ENCODE data around the gene SATB1. TPM values are rescaled to one million over a fixed set of nuclear protein-coding genes. Genes with fewer than 3 reads are reported as not detected.
"Not testable (repeated sequence)": the region's sequence is repeated elsewhere in the genome, so short reads cannot be mapped to it uniquely, and the experiment has no call there.

Gene SATB1
- total RNA-seq, 4 donors from 2014 or later = 17.3 to 82.1 (median 51.9) TPM

DNA sequence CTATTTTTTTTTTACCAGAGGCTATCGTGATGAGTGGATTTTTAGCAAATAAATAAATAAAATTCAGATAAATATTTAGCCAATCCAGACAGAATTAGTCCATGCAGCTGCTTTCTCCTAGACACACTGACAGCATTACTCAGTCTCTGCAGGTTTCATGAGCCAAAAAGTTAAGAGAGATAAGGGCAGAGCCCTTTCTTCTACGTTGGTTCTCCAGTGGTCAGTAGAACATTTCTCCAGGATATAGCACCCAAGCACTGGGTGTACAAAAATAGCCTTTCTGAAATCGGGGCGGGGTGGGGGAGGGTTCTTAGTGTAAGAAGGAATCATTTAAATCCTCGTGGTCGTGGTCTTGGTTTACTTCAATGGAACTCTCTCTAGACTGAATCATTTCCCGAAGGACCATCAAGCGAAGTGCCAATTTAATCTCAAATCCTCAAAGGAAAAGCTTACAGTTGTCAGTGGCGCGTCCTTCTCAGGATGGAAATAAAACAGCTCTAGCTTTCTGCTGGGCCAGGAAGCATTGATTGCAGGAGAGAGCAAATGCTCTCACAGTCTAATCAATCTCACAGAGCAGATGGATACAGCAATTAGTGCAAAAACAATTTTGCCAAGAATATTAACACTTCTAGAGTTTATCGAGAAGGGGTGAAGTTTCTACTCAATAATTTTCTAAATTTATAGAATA is 86.2 kb downstream of the SATB1 start:
- intact Hi-C loops (cut with DNase I; ENCODE audit: low total_unique reads) = no loop called here
- Histone ChIP-seq H3K36me3 (no peaks in the 10 kb centered on the region), H3K9me3 (no peaks in the 10 kb centered on the region), H3K27me3 (no peaks in the 10 kb centered on the region), H3K4me3 (no peak overlapping the region), H3K4me1 (no peaks in the 10 kb centered on the region), H3K27ac (no peak overlapping the region)
- DNase-seq = no peak
- TF ChIP-seq, protein P1, sequence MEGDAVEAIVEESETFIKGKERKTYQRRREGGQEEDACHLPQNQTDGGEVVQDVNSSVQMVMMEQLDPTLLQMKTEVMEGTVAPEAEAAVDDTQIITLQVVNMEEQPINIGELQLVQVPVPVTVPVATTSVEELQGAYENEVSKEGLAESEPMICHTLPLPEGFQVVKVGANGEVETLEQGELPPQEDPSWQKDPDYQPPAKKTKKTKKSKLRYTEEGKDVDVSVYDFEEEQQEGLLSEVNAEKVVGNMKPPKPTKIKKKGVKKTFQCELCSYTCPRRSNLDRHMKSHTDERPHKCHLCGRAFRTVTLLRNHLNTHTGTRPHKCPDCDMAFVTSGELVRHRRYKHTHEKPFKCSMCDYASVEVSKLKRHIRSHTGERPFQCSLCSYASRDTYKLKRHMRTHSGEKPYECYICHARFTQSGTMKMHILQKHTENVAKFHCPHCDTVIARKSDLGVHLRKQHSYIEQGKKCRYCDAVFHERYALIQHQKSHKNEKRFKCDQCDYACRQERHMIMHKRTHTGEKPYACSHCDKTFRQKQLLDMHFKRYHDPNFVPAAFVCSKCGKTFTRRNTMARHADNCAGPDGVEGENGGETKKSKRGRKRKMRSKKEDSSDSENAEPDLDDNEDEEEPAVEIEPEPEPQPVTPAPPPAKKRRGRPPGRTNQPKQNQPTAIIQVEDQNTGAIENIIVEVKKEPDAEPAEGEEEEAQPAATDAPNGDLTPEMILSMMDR (IDR thresholded peaks at IDR 0.05) = no peak
- TF ChIP-seq POLR2A (IDR thresholded peaks at IDR 0.05) = no peak

DNA sequence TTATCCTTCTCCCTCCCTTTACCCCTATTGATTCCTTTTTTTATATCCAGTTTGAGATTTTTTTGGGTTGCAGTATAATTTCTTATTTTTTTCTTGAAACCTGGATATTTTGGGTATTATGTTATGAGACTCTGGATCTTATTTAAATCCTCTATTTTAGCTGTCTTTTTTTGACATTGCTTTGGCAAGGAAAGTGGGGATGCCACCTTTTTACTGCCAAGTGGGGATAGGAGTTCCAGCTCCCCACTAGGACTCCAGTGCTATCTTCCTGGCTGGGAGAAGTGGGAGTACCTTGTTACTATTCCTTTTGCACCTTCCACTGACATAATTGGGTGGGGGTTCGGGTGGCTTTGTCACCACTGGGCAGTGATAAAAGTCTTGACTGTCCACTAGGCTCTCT is 87.9 kb downstream of the SATB1 start:
- intact Hi-C loops (cut with DNase I; ENCODE audit: low total_unique reads) = no loop called here
- Histone ChIP-seq H3K4me1 (no peaks in the 10 kb centered on the region), H3K27me3 (no peaks in the 10 kb centered on the region), H3K27ac (no peak overlapping the region), H3K36me3 (no peaks in the 10 kb centered on the region), H3K4me3 (no peak overlapping the region), H3K9me3 (no peaks in the 10 kb centered on the region)
- DNase-seq = no peak
- TF ChIP-seq, protein P1 (IDR thresholded peaks at IDR 0.05) = no peak
- no peak for TF ChIP-seq POLR2A (IDR thresholded peaks at IDR 0.05)

DNA sequence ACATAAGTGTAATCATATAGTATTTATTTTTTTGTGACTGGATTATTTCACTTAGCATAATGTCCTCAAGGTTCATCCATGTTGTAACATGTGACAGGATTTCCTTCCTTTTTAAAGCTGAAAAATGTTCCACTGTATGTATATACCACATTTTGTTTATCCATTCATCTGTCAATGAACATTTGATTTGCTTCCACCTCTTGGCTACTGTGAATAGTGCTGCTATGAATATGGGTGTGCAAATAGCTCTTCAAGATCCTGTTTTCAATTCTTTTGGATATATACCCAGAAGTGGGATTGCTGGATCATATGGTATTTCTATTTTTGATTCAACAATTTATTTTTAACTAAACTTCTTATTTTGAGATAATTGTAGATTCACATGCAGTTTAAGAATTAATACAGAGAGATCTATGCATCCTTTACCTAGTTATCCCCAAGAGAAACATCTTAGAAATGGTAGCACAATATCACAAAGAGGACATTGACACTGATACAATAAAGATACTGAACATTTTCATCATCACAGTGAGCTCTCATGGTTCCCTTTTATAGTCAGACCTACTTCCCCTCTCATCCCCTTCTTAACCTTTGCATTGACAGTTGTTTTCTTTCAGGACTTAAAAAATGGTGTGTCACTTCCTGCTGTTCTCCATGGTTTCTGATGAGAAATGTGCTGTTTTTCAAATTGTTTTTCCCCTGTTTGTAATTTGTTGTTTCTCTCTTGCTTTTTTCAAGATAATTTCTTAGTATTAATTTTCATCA is 90.1 kb downstream of the SATB1 start:
- H3K27me3 ChIP-seq = no peaks in the 10 kb centered on the region
- TF ChIP-seq, protein P1 (IDR thresholded peaks at IDR 0.05) = no peak
- no peak for TF ChIP-seq POLR2A (IDR thresholded peaks at IDR 0.05)
- no peaks in the 10 kb centered on the region for H3K9me3 ChIP-seq
- H3K4me3 ChIP-seq = no peak overlapping the region
- no peaks in the 10 kb centered on the region for H3K4me1 ChIP-seq
- no peak overlapping the region for H3K27ac ChIP-seq
- DNase-seq = no peak
- H3K36me3 ChIP-seq = no peaks in the 10 kb centered on the region
- intact Hi-C loops (cut with DNase I; ENCODE audit: low total_unique reads) = no loop called here

DNA sequence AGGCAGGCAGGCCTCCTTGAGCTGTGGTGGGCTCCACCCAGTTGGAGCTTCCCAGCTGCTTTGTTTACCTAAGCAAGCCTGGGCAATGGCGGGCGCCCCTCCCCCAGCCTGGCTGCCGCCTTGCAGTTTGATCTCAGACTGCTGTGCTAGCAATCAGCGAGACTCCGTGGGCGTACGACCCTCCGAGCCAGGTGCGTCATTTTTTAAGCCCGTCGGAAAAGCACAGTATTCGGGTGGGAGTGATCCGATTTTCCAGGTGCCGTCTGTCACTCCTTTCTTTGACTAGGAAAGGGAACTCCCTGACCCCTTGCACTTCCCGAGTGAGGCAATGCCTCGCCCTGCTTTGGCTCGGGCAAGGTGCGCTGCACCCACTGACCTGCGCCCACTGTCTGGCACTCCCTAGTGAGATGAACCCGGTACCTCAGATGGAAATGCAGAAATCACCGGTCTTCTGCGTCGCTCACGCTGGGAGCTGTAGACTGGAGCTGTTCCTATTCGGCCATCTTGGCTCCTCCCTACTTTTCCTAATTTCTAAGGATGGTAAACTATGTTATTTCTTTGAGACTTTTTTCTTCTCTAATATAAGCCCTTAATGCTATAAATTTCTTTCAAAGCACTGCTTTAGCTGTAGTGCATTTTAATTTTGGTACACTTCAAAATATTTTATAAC is 94.2 kb downstream of the SATB1 start:
- H3K4me3 ChIP-seq; DNase-seq; H3K27me3 ChIP-seq; H3K36me3 ChIP-seq; H3K27ac ChIP-seq; intact Hi-C loops (cut with DNase I; ENCODE audit: low total_unique reads); H3K9me3 ChIP-seq; H3K4me1 ChIP-seq: not testable (repeated sequence)

DNA sequence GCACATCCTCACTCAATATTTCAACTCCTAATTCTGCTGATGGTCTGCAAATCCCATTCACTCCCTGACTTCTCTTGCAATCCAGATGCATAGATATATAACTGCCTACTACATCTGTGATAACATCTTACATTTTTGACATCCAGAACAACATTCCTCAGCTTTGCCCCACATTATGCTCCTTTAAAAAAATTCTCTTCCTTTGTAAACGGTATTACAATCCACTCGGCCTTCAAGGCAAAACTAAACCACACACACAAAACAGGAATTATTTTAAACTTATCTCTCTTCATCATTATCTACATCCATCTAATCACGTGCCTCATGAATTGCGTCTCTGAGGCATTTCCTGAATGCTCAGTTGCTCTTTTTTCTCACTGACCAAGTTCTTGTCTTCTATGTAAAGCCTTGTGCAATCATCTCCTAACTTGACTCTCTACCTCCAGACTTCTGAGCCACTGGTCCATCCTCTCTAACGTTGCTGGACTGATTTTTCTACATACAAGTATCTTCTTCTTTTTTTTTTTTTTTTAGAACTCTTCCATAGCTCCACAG is 117.0 kb downstream of the SATB1 start:
- TF ChIP-seq, protein P1 (IDR thresholded peaks at IDR 0.05) = no peak
- TF ChIP-seq POLR2A (IDR thresholded peaks at IDR 0.05) = no peak
- H3K4me1 ChIP-seq = no peaks in the 10 kb centered on the region
- intact Hi-C loops (cut with DNase I; ENCODE audit: low total_unique reads) = no loop called here
- H3K4me3 ChIP-seq = no peak overlapping the region
- H3K9me3 ChIP-seq = no peaks in the 10 kb centered on the region
- DNase-seq = no peak
- no peak overlapping the region for H3K27ac ChIP-seq
- no peaks in the 10 kb centered on the region for H3K36me3 ChIP-seq
- H3K27me3 ChIP-seq = no peaks in the 10 kb centered on the region
